Ovary (tissue), 10 donors: ENCODE measurements around the gene TMEM164. TPM values are rescaled to one million over a fixed set of nuclear protein-coding genes. Genes with fewer than 3 reads are reported as not detected.

Experiments
- DNase-seq, 5 donors: peaks; one replicate each; pipeline ENCODE4 v3.0.0-alpha.2; 2019 to 2020
- H3K27ac ChIP-seq, 2 donors: fragments of 200-600 bp; one replicate each; pipeline versions ENCODE4 v1.5.1 to v1.8.0; 2019 to 2022
- H3K27me3 ChIP-seq: fragments of 200-600 bp; one replicate; pipeline ENCODE4 v1.8.0; 2022
- H3K36me3 ChIP-seq: fragments of 200-600 bp; sonication (generic); one replicate; pipeline ENCODE4 v1.5.1; 2019
- H3K4me1 ChIP-seq: one replicate; pipeline ENCODE4 v1.8.1; 2013; ENCODE audit warnings: mild to moderate bottlenecking, moderate library complexity; ENCODE audit not compliant: insufficient read depth
- H3K4me3 ChIP-seq: fragments of 200-600 bp; sonication (generic); one replicate; pipeline ENCODE4 v1.5.1; 2017
- H3K9me3 ChIP-seq, 2 donors: fragments of 200-600 bp in 1 of 2; sonication (generic) in 1 of 2; one replicate each; pipeline versions ENCODE4 v1.5.1 to v1.8.1; 2013 to 2019; ENCODE audit warnings: mild to moderate bottlenecking in 1 of 2, moderate library complexity in 1 of 2
- EP300 ChIP-seq: sonication (generic); formaldehyde crosslinking; IDR thresholded peaks from one replicate; pipeline ENCODE4 v1.6.1; 2017; ENCODE audit warnings: antibody characterized with exemption
- POLR2A ChIP-seq: fragments of 450-650 bp; IDR thresholded peaks from one replicate; pipeline ENCODE4 v1.6.1; 2017; ENCODE audit warnings: antibody characterized with exemption, mild to moderate bottlenecking, moderate library complexity
- WGBS, 3 donors: extraction: QIAGEN DNeasy Blood & Tissue Kit in 1 of 3; methylation state at CpG; one replicate each; pipeline versions ENCODE4 v1.1.5 to v1.1.7; 2013 to 2017; 5-methylcytosine and 5-hydroxymethylcytosine counted together
- intact Hi-C, 4 donors: fragments of 100-400 bp; cut with DNase I; formaldehyde crosslinking; loops; one replicate each; pipeline versions ENCODE4 v1.11.0 to v1.15.1; 2022 to 2023
- long read RNA-seq, 3 donors: library from polyadenylated mRNA in 2 of 3; unstranded in 2 of 3; transcript quantifications; one replicate each; pipeline ENCODE4 v2.0.0 and lab custom pipeline, GENCODE V29; 2021 to 2026
- polyA plus RNA-seq, 2 donors: library from polyadenylated mRNA; stranded (reverse); fragments of 200-250 nt in 1 of 2; fragments of 350-450 nt in 1 of 2; fragmentation: Illumina TruSeq in 1 of 2; extraction: RNeasy Lipid Tissue Mini Kit (QIAGEN cat#74804) in 1 of 2; gene quantifications; one replicate each; pipeline ENCODE4 v1.2.3, GENCODE V29; 2013 to 2014
- total RNA-seq, 7 donors: library from RNA; depleted of rRNA in 2 of 7; stranded (reverse); fragments of >200 nt in 2 of 7; fragmentation: NEBNext Ultra II Directional in 3 of 7; extraction: Animal tissue kit (Norgen Biotek cat#: 25700) in 3 of 7; gene quantifications; one replicate each; pipeline versions ENCODE4 v1.1.0 to v1.2.4, GENCODE V29; 2016 to 2023
- TF ChIP-seq, protein P1 (sequence below), 3 donors: fragments of 450-650 bp in 2 of 3; fragments of 200-600 bp in 1 of 3; IDR thresholded peaks; one replicate each; pipeline versions ENCODE4 v1.5.1 to v1.8.0; 2016 to 2022; ENCODE audit warnings: antibody characterized with exemption in 3 of 3, mild to moderate bottlenecking in 1 of 3
- donor health status: DM: no; HTN: no; CAD: no; lungs with moderate emphysema.
- donor health status: DM: no; HTN: no; CAD: no.
- donor health status: Bipolar disorder and iron deficiency.
- donor health status: DM: yes; HTN: yes; CAD: no.
- donor health status: DM: no; HTN: no; CAD: no.
- donor health status: DM: yes; HTN: yes; CAD: no.

Gene TMEM164
- total RNA-seq (10 to 100 TPM; 26.5 to 59.4 (median 33.2) TPM), polyA plus RNA-seq (10 to 100 TPM; 17.5 to 32.4 TPM)
- long read RNA-seq, donor 1, partial matches to known transcripts = 1 of 26 reads
- long read RNA-seq, donor 1, other reads (novel, unspliced or antisense) = 25 of 26 reads
- long read RNA-seq, donor 2, full-length matches to known transcripts = 5 of 5 reads
- long read RNA-seq, donor 2, partial matches to known transcripts = 0 of 5 reads
- long read RNA-seq, donor 2, other reads (novel, unspliced or antisense) = 0 of 5 reads
- long read RNA-seq, donor 3, full-length matches to known transcripts = 2 of 22 reads
- long read RNA-seq, donor 3, partial matches to known transcripts = 0 of 22 reads
- long read RNA-seq, donor 3, other reads (novel, unspliced or antisense) = 20 of 22 reads

DNA sequence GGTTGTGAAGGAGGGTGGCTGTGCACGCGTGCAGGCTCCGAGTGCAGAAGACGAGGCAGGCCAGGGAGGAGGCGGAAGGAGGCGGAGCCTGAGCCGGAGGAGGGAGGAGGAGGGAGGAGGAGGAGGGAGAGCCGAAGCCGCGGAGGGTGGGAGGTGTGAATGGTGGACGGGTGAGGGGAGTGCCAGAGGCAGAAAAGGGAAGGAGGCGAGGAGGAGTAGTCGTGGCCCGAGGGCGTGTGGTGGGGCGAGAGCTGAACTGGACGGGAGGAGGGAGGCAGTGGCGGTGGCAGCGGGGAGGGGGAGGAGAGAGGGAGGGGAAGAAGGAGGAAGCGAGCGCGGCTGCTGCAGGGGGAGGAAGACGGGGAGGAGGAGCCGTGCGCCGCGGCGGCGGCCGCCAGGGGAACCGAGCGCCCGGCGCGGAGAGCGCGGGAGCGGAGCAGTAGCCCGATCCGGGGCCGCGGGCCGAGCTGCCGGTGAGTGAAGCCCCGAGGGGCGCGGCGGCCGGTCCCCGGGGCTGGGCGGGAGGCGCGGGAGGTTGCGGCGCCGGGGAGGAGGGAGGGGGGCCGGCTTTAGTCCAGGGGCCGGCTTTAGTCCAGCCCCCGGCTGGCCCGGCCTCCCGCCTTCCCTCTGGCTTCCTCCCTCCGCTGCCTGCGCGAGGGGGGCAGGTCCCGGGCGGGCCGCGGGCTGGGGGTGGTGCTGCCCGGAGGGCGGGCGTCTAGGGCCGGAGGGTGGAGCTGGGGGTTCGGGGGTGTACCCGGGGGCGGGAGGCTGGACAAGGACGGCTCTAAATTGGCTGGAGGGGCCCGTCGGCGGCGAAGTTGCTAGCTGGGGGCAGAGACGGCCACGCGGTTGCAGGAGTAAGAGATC is at the start of gene TMEM164:
TMEM164 (plus strand) TSS at position 815 of the 867 bp plus-strand sequence. CDS start 661 bp downstream, outside the sequence.
- no peaks in the 10 kb centered on the region for H3K27me3 ChIP-seq
- TF ChIP-seq, protein P1, sequence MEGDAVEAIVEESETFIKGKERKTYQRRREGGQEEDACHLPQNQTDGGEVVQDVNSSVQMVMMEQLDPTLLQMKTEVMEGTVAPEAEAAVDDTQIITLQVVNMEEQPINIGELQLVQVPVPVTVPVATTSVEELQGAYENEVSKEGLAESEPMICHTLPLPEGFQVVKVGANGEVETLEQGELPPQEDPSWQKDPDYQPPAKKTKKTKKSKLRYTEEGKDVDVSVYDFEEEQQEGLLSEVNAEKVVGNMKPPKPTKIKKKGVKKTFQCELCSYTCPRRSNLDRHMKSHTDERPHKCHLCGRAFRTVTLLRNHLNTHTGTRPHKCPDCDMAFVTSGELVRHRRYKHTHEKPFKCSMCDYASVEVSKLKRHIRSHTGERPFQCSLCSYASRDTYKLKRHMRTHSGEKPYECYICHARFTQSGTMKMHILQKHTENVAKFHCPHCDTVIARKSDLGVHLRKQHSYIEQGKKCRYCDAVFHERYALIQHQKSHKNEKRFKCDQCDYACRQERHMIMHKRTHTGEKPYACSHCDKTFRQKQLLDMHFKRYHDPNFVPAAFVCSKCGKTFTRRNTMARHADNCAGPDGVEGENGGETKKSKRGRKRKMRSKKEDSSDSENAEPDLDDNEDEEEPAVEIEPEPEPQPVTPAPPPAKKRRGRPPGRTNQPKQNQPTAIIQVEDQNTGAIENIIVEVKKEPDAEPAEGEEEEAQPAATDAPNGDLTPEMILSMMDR (IDR thresholded peaks at IDR 0.05) = peak in 2 of 3 donors; percentile 34 to 42
- TF ChIP-seq EP300 = no peak
- TF ChIP-seq POLR2A = no peak
- peak within 1 kb of the TSS; percentile 68 to 87 for H3K27ac ChIP-seq
- peak; percentile 83 to 89 (median 85) for DNase-seq
- H3K9me3 ChIP-seq = no peaks in the 10 kb centered on the region
- WGBS, 3 donors = 17 to 28% (median 19%) methylated on average over 52 to 83 of the region's 83 CpGs
- H3K36me3 ChIP-seq = no peaks in the 10 kb centered on the region
- intact Hi-C loops = no loop called here
- peak within 1 kb of the TSS; percentile 41 for H3K4me3 ChIP-seq
- H3K4me1 ChIP-seq = no peaks in the 10 kb centered on the region

DNA sequence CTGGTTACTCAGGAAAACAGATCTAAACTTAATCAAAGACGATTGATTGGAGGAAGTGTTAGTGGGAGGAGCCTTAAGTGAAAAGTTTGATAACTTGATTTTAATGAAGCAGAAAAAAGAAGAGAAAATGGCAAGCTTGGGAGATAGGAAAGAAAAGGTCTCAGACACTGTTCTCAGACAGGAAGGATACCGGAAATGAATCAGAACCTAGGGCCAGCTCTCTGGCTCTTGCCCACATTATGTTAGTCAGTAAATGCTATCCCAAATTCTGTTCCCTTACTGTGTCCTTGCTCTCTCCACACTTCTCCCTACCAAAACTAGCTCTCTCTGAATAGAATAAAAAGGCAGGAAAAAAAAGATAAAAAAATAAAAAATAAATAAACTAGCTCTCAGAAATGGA is 48.6 kb upstream of the TMEM164 start:
- Histone ChIP-seq H3K4me3 (no peak overlapping the region), H3K27ac (no peak overlapping the region)

GRCh38 chrX:109954955-109955354 is 48.0 kb upstream of the TMEM164 start:
- intact Hi-C loops = no loop called here
- TF ChIP-seq POLR2A (no peak), EP300 (no peak)
- TF ChIP-seq, protein P1 (IDR thresholded peaks at IDR 0.05) = no peak
- DNase-seq = no peak
- 54 to 65% (median 62%) methylated on average over 1 of the region's 1 CpG for WGBS, 3 donors
- H3K4me3 ChIP-seq = no peak overlapping the region
- no peak overlapping the region for H3K27ac ChIP-seq
- no peaks in the 10 kb centered on the region for H3K9me3 ChIP-seq
- no peaks in the 10 kb centered on the region for H3K36me3 ChIP-seq
- no peaks in the 10 kb centered on the region for H3K27me3 ChIP-seq
- no peaks in the 10 kb centered on the region for H3K4me1 ChIP-seq

More for the DNA sequence above, 48.6 kb upstream of the TMEM164 start:
- WGBS, 3 donors = 70 to 79% (median 77%) methylated on average over 2 of the region's 2 CpGs
- Histone ChIP-seq H3K36me3 (no peaks in the 10 kb centered on the region), H3K9me3 (no peaks in the 10 kb centered on the region), H3K4me1 (no peaks in the 10 kb centered on the region), H3K27me3 (no peaks in the 10 kb centered on the region)
- intact Hi-C loops = no loop called here
- DNase-seq = no peak
- TF ChIP-seq, protein P1 (IDR thresholded peaks at IDR 0.05) = no peak
- TF ChIP-seq POLR2A = no peak
- TF ChIP-seq EP300 = no peak

DNA sequence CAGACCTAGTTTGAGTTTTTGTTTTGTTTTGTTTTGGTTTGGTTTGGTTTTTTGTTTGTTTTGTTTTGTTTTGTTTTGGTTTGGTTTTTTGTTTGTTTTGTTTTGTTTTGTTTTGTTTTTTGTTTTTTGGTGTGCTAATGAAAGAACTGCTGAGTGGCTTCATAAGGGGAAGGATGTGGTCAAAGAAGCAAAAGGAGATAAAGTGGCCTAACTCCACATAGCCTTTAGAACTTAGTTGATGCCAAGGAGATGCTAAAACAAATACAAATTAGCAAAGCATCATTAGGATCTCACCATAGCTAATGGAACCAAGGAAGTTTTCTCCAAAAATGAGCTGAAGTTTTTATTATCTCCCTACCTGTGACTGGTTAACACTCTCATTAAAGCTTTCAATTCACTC is 44.6 kb upstream of the TMEM164 start:
- no peak overlapping the region for H3K4me3 ChIP-seq
- intact Hi-C loops = no loop called here
- H3K36me3 ChIP-seq = no peaks in the 10 kb centered on the region
- DNase-seq = no peak
- TF ChIP-seq, protein P1 (IDR thresholded peaks at IDR 0.05) = no peak
- no peak for TF ChIP-seq EP300
- H3K27ac ChIP-seq = no peak overlapping the region
- H3K9me3 ChIP-seq = no peaks in the 10 kb centered on the region
- no peaks in the 10 kb centered on the region for H3K27me3 ChIP-seq
- no peaks in the 10 kb centered on the region for H3K4me1 ChIP-seq
